GM23338 (cell line): ENCODE measurements around the gene SPP1.

Experiments used
- CREB1 ChIP-seq: fragments of 250-450 bp; sonication (Bioruptor Pico); IDR thresholded peaks from 2 replicates; pipeline ENCODE4 v1.5.0; 2020; ENCODE audit warnings: low read depth, mild to moderate bottlenecking, moderate library complexity
- CTCF ChIP-seq, 2 experiments: fragments of 200-600 bp in 1 of 2; sonication (generic) in 1 of 2; conservative IDR thresholded peaks; 2 replicates each; pipeline versions ENCODE4 v1.5.1 to v1.6.1; 2016 to 2017; ENCODE audit warnings: antibody characterized with exemption in 2 of 2, low read depth in 2 of 2, mild to moderate bottlenecking in 2 of 2, moderate library complexity in 1 of 2
- JUNB ChIP-seq: IDR thresholded peaks from one replicate; pipeline ENCODE4 v1.6.1; 2016; ENCODE audit warnings: antibody characterized with exemption; ENCODE audit not compliant: unreplicated experiment
- TF ChIP-seq, protein P1 (sequence below): IDR thresholded peaks from one replicate; pipeline ENCODE4 v1.6.1; 2018; ENCODE audit warnings: antibody characterized with exemption; ENCODE audit not compliant: unreplicated experiment

DNA sequence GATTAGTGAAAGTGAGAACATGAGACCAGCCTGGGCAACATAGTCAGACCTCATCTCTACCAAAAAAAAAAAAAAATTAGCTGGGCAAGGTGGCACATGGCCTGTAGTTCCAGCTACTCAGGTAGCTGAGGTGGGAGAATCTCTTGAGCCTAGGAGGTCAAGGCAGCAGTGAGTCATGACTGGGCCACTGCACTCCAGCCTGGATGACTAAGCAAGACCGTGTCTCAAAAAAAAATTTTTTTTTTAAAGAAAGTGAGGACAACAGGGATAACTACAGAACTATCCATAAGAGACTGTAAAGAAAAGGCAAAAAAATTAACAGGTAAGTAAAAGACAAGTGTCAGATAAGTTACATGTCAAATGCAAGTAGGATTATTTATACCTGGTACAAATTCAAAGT lies 13.5 kb upstream of the SPP1 start:
- TF ChIP-seq, protein P1, sequence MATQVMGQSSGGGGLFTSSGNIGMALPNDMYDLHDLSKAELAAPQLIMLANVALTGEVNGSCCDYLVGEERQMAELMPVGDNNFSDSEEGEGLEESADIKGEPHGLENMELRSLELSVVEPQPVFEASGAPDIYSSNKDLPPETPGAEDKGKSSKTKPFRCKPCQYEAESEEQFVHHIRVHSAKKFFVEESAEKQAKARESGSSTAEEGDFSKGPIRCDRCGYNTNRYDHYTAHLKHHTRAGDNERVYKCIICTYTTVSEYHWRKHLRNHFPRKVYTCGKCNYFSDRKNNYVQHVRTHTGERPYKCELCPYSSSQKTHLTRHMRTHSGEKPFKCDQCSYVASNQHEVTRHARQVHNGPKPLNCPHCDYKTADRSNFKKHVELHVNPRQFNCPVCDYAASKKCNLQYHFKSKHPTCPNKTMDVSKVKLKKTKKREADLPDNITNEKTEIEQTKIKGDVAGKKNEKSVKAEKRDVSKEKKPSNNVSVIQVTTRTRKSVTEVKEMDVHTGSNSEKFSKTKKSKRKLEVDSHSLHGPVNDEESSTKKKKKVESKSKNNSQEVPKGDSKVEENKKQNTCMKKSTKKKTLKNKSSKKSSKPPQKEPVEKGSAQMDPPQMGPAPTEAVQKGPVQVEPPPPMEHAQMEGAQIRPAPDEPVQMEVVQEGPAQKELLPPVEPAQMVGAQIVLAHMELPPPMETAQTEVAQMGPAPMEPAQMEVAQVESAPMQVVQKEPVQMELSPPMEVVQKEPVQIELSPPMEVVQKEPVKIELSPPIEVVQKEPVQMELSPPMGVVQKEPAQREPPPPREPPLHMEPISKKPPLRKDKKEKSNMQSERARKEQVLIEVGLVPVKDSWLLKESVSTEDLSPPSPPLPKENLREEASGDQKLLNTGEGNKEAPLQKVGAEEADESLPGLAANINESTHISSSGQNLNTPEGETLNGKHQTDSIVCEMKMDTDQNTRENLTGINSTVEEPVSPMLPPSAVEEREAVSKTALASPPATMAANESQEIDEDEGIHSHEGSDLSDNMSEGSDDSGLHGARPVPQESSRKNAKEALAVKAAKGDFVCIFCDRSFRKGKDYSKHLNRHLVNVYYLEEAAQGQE, result no peak
- no peak for TF ChIP-seq CTCF (conservative IDR thresholded peaks at IDR 0.05; ENCODE audit: low read depth in 2 of 2)
- no peak for TF ChIP-seq JUNB
- no peak for TF ChIP-seq CREB1 (CRISPR knock-in tag)
